Measurements from ENCODE around the gene CLEC4G. TPM values are rescaled to one million over a fixed set of nuclear protein-coding genes. Genes with fewer than 3 reads are reported as not detected.

The CLEC4G gene
- total and polyA plus RNA-seq, 2 of the 8 experiments (the other 6 are each of a cell fraction or from before 2014, with no cell fraction given) = 0.35 to 2.9 TPM

DNA sequence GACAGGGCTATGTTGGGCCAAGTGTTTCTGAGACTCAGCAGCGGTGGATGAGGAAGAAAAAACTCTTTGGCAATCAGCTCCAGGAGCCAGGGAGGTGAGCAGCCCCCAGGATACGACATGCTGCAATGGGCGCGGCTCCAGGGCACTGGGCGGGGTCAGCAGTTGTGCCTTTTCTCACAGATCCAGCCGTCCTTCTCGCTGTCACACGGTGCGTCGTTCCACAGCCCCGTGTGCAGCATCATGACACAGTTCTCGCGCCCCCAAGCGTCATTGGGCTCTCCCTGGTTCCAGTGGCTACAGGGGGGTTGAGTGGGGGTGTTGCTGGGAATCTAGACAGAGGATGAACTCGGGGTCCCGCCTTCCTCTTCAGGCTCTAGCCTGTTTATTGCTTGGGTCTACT lies 2.7 kb downstream of the CLEC4G start:
- H4K5ac ChIP-seq (ENCODE audit: insufficient read length, low read depth, low read length) = no peak overlapping the region
- peak overlapping the region; percentile 96 to 98; a peak in 3 of 4 replicates for H3K4me2 ChIP-seq (ENCODE audit: insufficient read depth in 1 of 2, low read depth in 2 of 2, low read length in 2 of 2)
- peak overlapping the region; percentile 49; the same call in 1 of the 2 replicates for H2AFZ ChIP-seq (ENCODE audit: low read length)
- no peak overlapping the region; the same call in 1 of the 2 replicates for H3K18ac ChIP-seq (ENCODE audit: extremely low read depth, low read length)
- 47% methylated on average over 16 of the region's 16 CpGs; no CpG with 5 or more reads in 1 of the 2 experiments for WGBS, 2 experiments (ENCODE audit: extremely low coverage in 1 of 2, insufficient coverage in 1 of 2, insufficient read length in 1 of 2, insufficient replicate concordance in 2 of 2, low coverage in 1 of 2, low lambda C conversion rate in 2 of 2, missing lambda C conversion rate in 1 of 2)
- no peak overlapping the region for H3K56ac ChIP-seq (replicated peaks; ENCODE audit: insufficient read length, low read depth, low read length)
- H2BK20ac ChIP-seq (ENCODE audit: low read length) = no peak overlapping the region
- peaks cover 0 to 15% (median 9%) of the 10 kb centered on the region in 4 experiments; a peak in 6 of 7 replicates for H3K4me1 ChIP-seq (replicated peaks in 1 of 4; ENCODE audit: control insufficient read depth in 3 of 4, insufficient read depth in 4 of 4, low read length in 3 of 4)
- no peak overlapping the region for H3K4ac ChIP-seq (replicated peaks; ENCODE audit: insufficient read length, low read depth, low read length)
- H4K20me1 ChIP-seq (replicated peaks in 1 of 2; ENCODE audit: control insufficient read depth in 1 of 2, insufficient read depth in 2 of 2, low read length in 2 of 2) = peaks cover 0 to 3% of the 10 kb centered on the region in 2 experiments
- TF ChIP-seq KDM5A (IDR thresholded peaks at IDR 0.05; ENCODE audit: low read length) (no peak), SIN3A (conservative IDR thresholded peaks at IDR 0.05 in 1 of 2, IDR thresholded peaks at IDR 0.05 in 1 of 2; ENCODE audit: low read depth in 1 of 2, low read length in 2 of 2) (no peak), JUN (IDR thresholded peaks at IDR 0.05; ENCODE audit: low read depth, low read length) (no peak), MAFK (IDR thresholded peaks at IDR 0.05; ENCODE audit: low read depth, low read length) (no peak), CHD2 (IDR thresholded peaks at IDR 0.05; ENCODE audit: low read length) (no peak)
- TF ChIP-seq, protein P1, sequence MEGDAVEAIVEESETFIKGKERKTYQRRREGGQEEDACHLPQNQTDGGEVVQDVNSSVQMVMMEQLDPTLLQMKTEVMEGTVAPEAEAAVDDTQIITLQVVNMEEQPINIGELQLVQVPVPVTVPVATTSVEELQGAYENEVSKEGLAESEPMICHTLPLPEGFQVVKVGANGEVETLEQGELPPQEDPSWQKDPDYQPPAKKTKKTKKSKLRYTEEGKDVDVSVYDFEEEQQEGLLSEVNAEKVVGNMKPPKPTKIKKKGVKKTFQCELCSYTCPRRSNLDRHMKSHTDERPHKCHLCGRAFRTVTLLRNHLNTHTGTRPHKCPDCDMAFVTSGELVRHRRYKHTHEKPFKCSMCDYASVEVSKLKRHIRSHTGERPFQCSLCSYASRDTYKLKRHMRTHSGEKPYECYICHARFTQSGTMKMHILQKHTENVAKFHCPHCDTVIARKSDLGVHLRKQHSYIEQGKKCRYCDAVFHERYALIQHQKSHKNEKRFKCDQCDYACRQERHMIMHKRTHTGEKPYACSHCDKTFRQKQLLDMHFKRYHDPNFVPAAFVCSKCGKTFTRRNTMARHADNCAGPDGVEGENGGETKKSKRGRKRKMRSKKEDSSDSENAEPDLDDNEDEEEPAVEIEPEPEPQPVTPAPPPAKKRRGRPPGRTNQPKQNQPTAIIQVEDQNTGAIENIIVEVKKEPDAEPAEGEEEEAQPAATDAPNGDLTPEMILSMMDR (IDR thresholded peaks at IDR 0.05; ENCODE audit: control extremely low read depth in 1 of 3, insufficient read depth in 1 of 3, low read depth in 1 of 3, low read length in 3 of 3) = no peak
- H2BK12ac ChIP-seq (ENCODE audit: low read depth, low read length) = no peak overlapping the region
- H2BK15ac ChIP-seq (ENCODE audit: low read length) = peak overlapping the region; percentile 29; the same call in 1 of the 2 replicates
- no peak overlapping the region for H3K27ac ChIP-seq (ENCODE audit: low read depth, low read length)
- peaks cover 27 to 45% (median 43%) of the 10 kb centered on the region in 4 experiments for H3K27me3 ChIP-seq (replicated peaks in 1 of 4; ENCODE audit: control insufficient read depth in 3 of 4, extremely low read depth in 1 of 4, insufficient read depth in 3 of 4, low read length in 3 of 4)
- DNase-seq (ENCODE audit: low read depth in 1 of 2, low spot score in 2 of 2) (peak in 1 of 2 experiments; percentile 60), FAIRE-seq (no peak)
- no peak overlapping the region for H4K91ac ChIP-seq (replicated peaks; ENCODE audit: insufficient read length, low read length)
- peak overlapping the region; percentile 11; the same call in 1 of the 2 replicates for H4K8ac ChIP-seq (ENCODE audit: extremely low read depth, insufficient read depth, low read length)
- POLR2A ChIA-PET (ENCODE audit: partially characterized antibody) = no interaction called here
- peaks cover 10% of the 10 kb centered on the region; the same call in 1 of the 2 replicates for H3K23me2 ChIP-seq (ENCODE audit: low read depth, low read length)
- H3K9ac ChIP-seq (replicated peaks in 1 of 4; ENCODE audit: extremely low read depth in 1 of 4, low read depth in 3 of 4, low read length in 3 of 4) = no peak overlapping the region
- CTCF ChIA-PET (ENCODE audit: partially characterized antibody) = interaction anchor here (1.1 kb wide), 1 partner anchor 71 kb away, joined by 5 read pairs; no protein-coding TSS in a partner anchor
- H3K23ac ChIP-seq (ENCODE audit: insufficient read length) = no peak overlapping the region
- peak overlapping the region in 2 of 4 experiments; percentile 26 to 63; a peak in 2 of 8 replicates for H3K4me3 ChIP-seq (ENCODE audit: extremely low read depth in 1 of 4, insufficient read depth in 2 of 4, low read depth in 3 of 4, low read length in 4 of 4)
- H2BK5ac ChIP-seq (ENCODE audit: low read depth, low read length) = no peak overlapping the region
- no peaks in the 10 kb centered on the region for H3K79me2 ChIP-seq (ENCODE audit: control insufficient read depth in 1 of 2, insufficient read depth in 2 of 2, low read length in 2 of 2)
- no peak overlapping the region for H2BK120ac ChIP-seq (replicated peaks; ENCODE audit: low read depth, low read length)
- H2AK5ac ChIP-seq (ENCODE audit: low read depth, low read length) = no peak overlapping the region
- H3K14ac ChIP-seq (ENCODE audit: insufficient read length) = no peak overlapping the region
- no peaks in the 10 kb centered on the region for H3K9me3 ChIP-seq (ENCODE audit: insufficient read depth in 2 of 2, low read depth in 1 of 2, low read length in 1 of 2)
- H3K79me1 ChIP-seq (ENCODE audit: low read depth, low read length) = no peaks in the 10 kb centered on the region
- H3K36me3 ChIP-seq (ENCODE audit: control insufficient read depth in 2 of 4, insufficient read depth in 4 of 4, low read length in 3 of 4) = no peaks in the 10 kb centered on the region

All from H1 (cell line).